ENCODE measurements around the gene MEGF8. TPM values are rescaled to one million over a fixed set of nuclear protein-coding genes. Genes with fewer than 3 reads are reported as not detected.

Gene MEGF8
- total RNA-seq, 1 donor from 2014 or later = 45.0 TPM

- H3K27me3 ChIP-seq (ENCODE audit: control insufficient read depth, insufficient read depth, low read length) = peaks cover 27% of the 10 kb centered on the region
Observed at GRCh38 chr19:42313840-42314755, 11.3 kb upstream of the MEGF8 start.

GRCh38 chr19:42315024-42315423 is 10.4 kb upstream of the MEGF8 start:
- DNase-seq (ENCODE audit: low read depth) = no peak
- no peak overlapping the region for H3K4me3 ChIP-seq (ENCODE audit: low read depth, low read length)
- H3K27me3 ChIP-seq (ENCODE audit: control insufficient read depth, insufficient read depth, low read length) = peaks cover 27% of the 10 kb centered on the region
- no peaks in the 10 kb centered on the region for H3K36me3 ChIP-seq (ENCODE audit: control insufficient read depth, insufficient read depth, low read length)
- no peak for TF ChIP-seq CTCF (IDR thresholded peaks at IDR 0.05; ENCODE audit: insufficient read depth, low read length, poor library complexity, severe bottlenecking)

More at GRCh38 chr19:42313840-42314755, 11.3 kb upstream of the MEGF8 start:
- H3K4me3 ChIP-seq (ENCODE audit: low read depth, low read length) = no peak overlapping the region
- TF ChIP-seq CTCF (IDR thresholded peaks at IDR 0.05; ENCODE audit: insufficient read depth, low read length, poor library complexity, severe bottlenecking) = peak; percentile 2
- no peak for DNase-seq (ENCODE audit: low read depth)
- no peaks in the 10 kb centered on the region for H3K36me3 ChIP-seq (ENCODE audit: control insufficient read depth, insufficient read depth, low read length)

GRCh38 chr19:42316223-42317211 is 8.9 kb upstream of the MEGF8 start:
- Histone ChIP-seq H3K4me3 (ENCODE audit: low read depth, low read length) (no peak overlapping the region), H3K36me3 (ENCODE audit: control insufficient read depth, insufficient read depth, low read length) (no peaks in the 10 kb centered on the region), H3K27me3 (ENCODE audit: control insufficient read depth, insufficient read depth, low read length) (peaks cover 28% of the 10 kb centered on the region)
- no peak for TF ChIP-seq CTCF (IDR thresholded peaks at IDR 0.05; ENCODE audit: insufficient read depth, low read length, poor library complexity, severe bottlenecking)
- no peak for DNase-seq (ENCODE audit: low read depth)

GRCh38 chr19:42317535-42317934 is 7.9 kb upstream of the MEGF8 start:
- DNase-seq (ENCODE audit: low read depth) = no peak
- Histone ChIP-seq H3K36me3 (ENCODE audit: control insufficient read depth, insufficient read depth, low read length) (no peaks in the 10 kb centered on the region), H3K4me3 (ENCODE audit: low read depth, low read length) (no peak overlapping the region), H3K27me3 (ENCODE audit: control insufficient read depth, insufficient read depth, low read length) (peaks cover 32% of the 10 kb centered on the region)
- TF ChIP-seq CTCF (IDR thresholded peaks at IDR 0.05; ENCODE audit: insufficient read depth, low read length, poor library complexity, severe bottlenecking) = no peak

GRCh38 chr19:42322305-42322704 is 3.1 kb upstream of the MEGF8 start:
- no peak overlapping the region for H3K4me3 ChIP-seq (ENCODE audit: low read depth, low read length)
- H3K27me3 ChIP-seq (ENCODE audit: control insufficient read depth, insufficient read depth, low read length) = peaks cover 32% of the 10 kb centered on the region
- TF ChIP-seq CTCF (IDR thresholded peaks at IDR 0.05; ENCODE audit: insufficient read depth, low read length, poor library complexity, severe bottlenecking) = no peak
- DNase-seq (ENCODE audit: low read depth) = no peak
- no peaks in the 10 kb centered on the region for H3K36me3 ChIP-seq (ENCODE audit: control insufficient read depth, insufficient read depth, low read length)

Measured in kidney epithelial cell (primary cell).